ENCODE measurements around the gene GALNT2. TPM values are rescaled to one million over a fixed set of nuclear protein-coding genes. Genes with fewer than 3 reads are reported as not detected.

The GALNT2 gene
- total and polyA plus RNA-seq, 9 of the 15 experiments (the other 6 are each of a cell fraction or from before 2014, with no cell fraction given) = 1.6 to 106 (median 51.9) TPM

GRCh38 chr1:230156068-230156467 is 89.0 kb downstream of the GALNT2 start (continued):
- TF ChIP-seq E2F5 (CRISPR knock-in tag; IDR thresholded peaks at IDR 0.05) (no peak), ZNF77 (CRISPR knock-in tag; IDR thresholded peaks at IDR 0.05) (no peak), HES1 (IDR thresholded peaks at IDR 0.05; ENCODE audit: low read depth) (no peak), PHB (CRISPR knock-in tag; IDR thresholded peaks at IDR 0.05) (no peak), MAFG (tag; conservative IDR thresholded peaks at IDR 0.05) (peak; percentile 83), FOXM1 (IDR thresholded peaks at IDR 0.05; ENCODE audit: low read depth) (no peak), FOXM1 (CRISPR knock-in tag; IDR thresholded peaks at IDR 0.05; ENCODE audit: low read depth) (no peak), PML (IDR thresholded peaks at IDR 0.05; ENCODE audit: low read length) (no peak), HOMEZ (CRISPR knock-in tag; IDR thresholded peaks at IDR 0.05) (no peak), ILK (tag; IDR thresholded peaks at IDR 0.05; ENCODE audit: borderline replicate concordance, low read depth) (no peak), ARID1B (IDR thresholded peaks at IDR 0.05) (peak; percentile 70), ARID4B (CRISPR knock-in tag; IDR thresholded peaks at IDR 0.05) (no peak), PCBP2 (IDR thresholded peaks at IDR 0.05; ENCODE audit: low read depth, low read length, poor library complexity, severe bottlenecking) (no peak), L3MBTL2 (IDR thresholded peaks at IDR 0.05) (no peak), NELFE (IDR thresholded peaks at IDR 0.05; ENCODE audit: insufficient read depth, insufficient read length) (no peak), MAFF (IDR thresholded peaks at IDR 0.05; ENCODE audit: low read length) (peak; percentile 54), ZBTB33 (CRISPR knock-in tag; IDR thresholded peaks at IDR 0.05) (no peak)

Measured in K562 (cell line).